ENCODE data around the gene KRTAP24-1. TPM values are rescaled to one million over a fixed set of nuclear protein-coding genes. Genes with fewer than 3 reads are reported as not detected.

The KRTAP24-1 gene
- total RNA-seq: not detected in 2 replicates

GRCh38 chr21:30282850-30283249 lies at the start of gene KRTAP24-1:
Gene KRTAP24-1, minus strand, starts transcription at chr21:30282950. Its CDS starts 18 bp downstream, at chr21:30282932.

GRCh38 chr21:30320215-30320614 lies 37.5 kb upstream of the KRTAP24-1 start, which contains the start of gene KRTAP26-1:
Gene KRTAP26-1, minus strand, starts transcription at chr21:30320315. Its CDS starts 280 bp downstream, at chr21:30320035.

DNA sequence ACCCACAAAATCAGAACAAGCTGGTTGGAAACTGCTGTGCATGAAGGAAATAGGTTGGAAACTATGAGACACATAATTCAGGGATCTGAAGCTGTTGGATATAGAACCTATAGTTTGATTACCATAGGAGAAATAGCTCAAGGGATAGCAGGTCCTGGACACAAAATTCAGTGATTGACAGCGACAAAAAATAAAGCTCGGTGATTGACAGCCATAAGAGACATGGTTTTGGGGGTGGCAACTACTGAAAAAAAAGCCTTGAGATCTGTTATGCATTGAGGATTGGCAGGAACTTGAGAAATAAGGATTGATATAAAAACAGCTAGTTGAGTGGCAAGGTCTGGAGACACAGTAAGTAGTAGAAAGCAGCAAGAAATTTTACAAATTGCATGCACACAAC lies 6.5 kb upstream of the KRTAP24-1 start, which contains the start of gene KRTAP25-1:
KRTAP25-1 (minus strand) TSS at position 300 of the 400 bp plus-strand sequence; CDS start at position 276, 24 bp downstream.

Other genes starting within 250 kb of the KRTAP24-1 start
- not detected in 2 replicates for gene CLDN17, start 116.1 kb downstream of the KRTAP24-1 start, total RNA-seq
- gene CLDN8, start 66.9 kb downstream of the KRTAP24-1 start, total RNA-seq: not detected in 2 replicates
- not detected in 2 replicates for gene KRTAP25-1, start 6.6 kb upstream of the KRTAP24-1 start, total RNA-seq
- gene KRTAP26-1, start 37.4 kb upstream of the KRTAP24-1 start, total RNA-seq: not detected in 2 replicates
- gene KRTAP27-1, start 54.7 kb upstream of the KRTAP24-1 start, total RNA-seq: not detected in 2 replicates
- not detected in 2 replicates for gene KRTAP23-1, start 65.7 kb upstream of the KRTAP24-1 start, total RNA-seq
- not detected in 2 replicates for gene KRTAP13-2, start 89.3 kb upstream of the KRTAP24-1 start, total RNA-seq
- not detected in 2 replicates for gene KRTAP13-1, start 113.1 kb upstream of the KRTAP24-1 start, total RNA-seq
- not detected in 2 replicates for gene KRTAP13-3, start 143.0 kb upstream of the KRTAP24-1 start, total RNA-seq
- not detected in 2 replicates for gene KRTAP13-4, start 147.3 kb upstream of the KRTAP24-1 start, total RNA-seq
- gene KRTAP15-1, start 157.3 kb upstream of the KRTAP24-1 start, total RNA-seq: not detected in 2 replicates
- gene KRTAP19-1, start 197.4 kb upstream of the KRTAP24-1 start, total RNA-seq: not detected in 2 replicates
- not detected in 2 replicates for gene KRTAP19-2, start 204.5 kb upstream of the KRTAP24-1 start, total RNA-seq
- gene KRTAP19-3, start 209.1 kb upstream of the KRTAP24-1 start, total RNA-seq: not detected in 2 replicates
- gene KRTAP19-4, start 214.2 kb upstream of the KRTAP24-1 start, total RNA-seq: not detected in 2 replicates
- not detected in 2 replicates for gene KRTAP19-5, start 219.2 kb upstream of the KRTAP24-1 start, total RNA-seq